OCI-LY7 (cell line): ENCODE measurements around the gene RPS3.

Source experiments
- CTCF ChIP-seq: fragments of 200-600 bp; sonication (generic); conservative IDR thresholded peaks from 2 replicates; pipeline ENCODE4 v1.5.1; 2014; ENCODE audit warnings: mild to moderate bottlenecking, antibody characterized with exemption, low read length, moderate library complexity, mixed read lengths
- EZH2phosphoT487 ChIP-seq: fragments of 200-600 bp; sonication (generic); IDR thresholded peaks from 2 replicates; pipeline ENCODE4 v1.6.1; 2018; ENCODE audit warnings: low read depth, borderline replicate concordance, mild to moderate bottlenecking, mixed run types, antibody characterized with exemption, low read length, moderate library complexity, mixed read lengths

- TF ChIP-seq CTCF: no peak
- TF ChIP-seq EZH2phosphoT487: no peak
Observed at GRCh38 chr11:75350122-75350742, 49.1 kb upstream of the RPS3 start.
